PC-9 (cell line): ENCODE data around the gene RBM19. TPM values are rescaled to one million over a fixed set of nuclear protein-coding genes. Genes with fewer than 3 reads are reported as not detected.

ENCODE experiments used
- BruUV-seq: library from RNA; stranded (reverse); fragments of 400-500 nt; replicated peaks from 2 replicates; lab custom pipeline; 2021; lab: Mats Ljungman, UMichigan
- CTCF ChIA-PET: fragments of 300-600 bp; sonication (Branson Sonifier 250); formaldehyde crosslinking; loops from one replicate; lab custom pipeline; 2022; ENCODE audit warnings: antibody characterized with exemption; lab: Charles Lee
- POLR2A ChIA-PET: fragments of 300-600 bp; sonication (Branson Sonifier 250); formaldehyde crosslinking; loops from one replicate; lab custom pipeline; 2022; ENCODE audit warnings: antibody characterized with exemption; ENCODE audit not compliant: unreplicated experiment; lab: Charles Lee
- DNase-seq, 2 experiments: peaks; one replicate each; pipeline versions ENCODE4 v3.0.0 to v3.0.0-alpha.2; 2015 to 2022; ENCODE audit warnings: mixed read lengths in 1 of 2
- H2AFZ ChIP-seq: fragments of 200-600 bp; sonication (generic); 2 replicates; pipeline ENCODE4 v1.8.1; 2017; ENCODE audit warnings: antibody characterized with exemption
- H3F3A ChIP-seq: fragments of 200-600 bp; sonication (generic); 2 replicates; pipeline ENCODE4 v1.8.1; 2017; ENCODE audit warnings: antibody characterized with exemption, mild to moderate bottlenecking, low read depth; ENCODE audit not compliant: insufficient read depth
- H3K27ac ChIP-seq: fragments of 200-600 bp; sonication (generic); 2 replicates; pipeline ENCODE4 v1.6.1; 2016; ENCODE audit warnings: mixed run types
- H3K27me3 ChIP-seq: fragments of 200-600 bp; sonication (generic); 2 replicates; pipeline ENCODE4 v1.6.1; 2016; ENCODE audit warnings: low read depth, mixed run types; ENCODE audit not compliant: insufficient read depth
- H3K36me3 ChIP-seq: fragments of 200-600 bp; sonication (generic); 2 replicates; pipeline ENCODE4 v1.6.1; 2016; ENCODE audit warnings: low read depth, mixed run types
- H3K4me1 ChIP-seq: fragments of 200-600 bp; sonication (generic); replicated peaks from 2 replicates; pipeline ENCODE4 v1.6.1; 2016; ENCODE audit warnings: mixed run types; ENCODE audit not compliant: insufficient read depth
- H3K4me2 ChIP-seq: fragments of 200-600 bp; sonication (generic); 2 replicates; pipeline ENCODE4 v1.6.1; 2017; ENCODE audit warnings: mixed run types
- H3K4me3 ChIP-seq: fragments of 200-600 bp; sonication (generic); 2 replicates; pipeline ENCODE4 v1.6.1; 2016; ENCODE audit warnings: mixed run types
- H3K79me2 ChIP-seq: fragments of 200-600 bp; sonication (generic); 2 replicates; pipeline ENCODE4 v1.6.1; 2017; ENCODE audit warnings: low read depth, mixed run types
- H3K9me2 ChIP-seq: fragments of 200-600 bp; sonication (generic); 2 replicates; pipeline ENCODE4 v1.8.1; 2017; ENCODE audit warnings: mild to moderate bottlenecking; ENCODE audit not compliant: insufficient read depth
- H3K9me3 ChIP-seq: fragments of 200-600 bp; sonication (generic); 2 replicates; pipeline ENCODE4 v1.8.1; 2016; ENCODE audit warnings: low read depth; ENCODE audit not compliant: insufficient read depth
- H4K20me1 ChIP-seq: fragments of 200-600 bp; sonication (generic); 2 replicates; pipeline ENCODE4 v1.8.1; 2017; ENCODE audit not compliant: insufficient read depth
- EZH2 ChIP-seq: fragments of 200-600 bp; sonication (generic); IDR thresholded peaks from 2 replicates; pipeline ENCODE4 v1.8.0; 2017; ENCODE audit warnings: antibody characterized with exemption, low read depth
- intact Hi-C: fragments of 100-400 bp; cut with micrococcal nuclease; formaldehyde crosslinking; loops from one replicate; pipeline ENCODE4 v1.10.0; 2022; ENCODE audit not compliant: unreplicated experiment
- total RNA-seq: library from RNA; stranded (reverse); gene quantifications from 2 replicates; pipeline ENCODE4 v1.2.3, GENCODE V29; 2021
- TF ChIP-seq, protein P1 (sequence below): fragments of 200-600 bp; sonication (generic); conservative IDR thresholded peaks from 2 replicates; pipeline ENCODE4 v1.6.1; 2017; ENCODE audit warnings: mixed run types, antibody characterized with exemption, mild to moderate bottlenecking, moderate library complexity

RBM19 gene
- total RNA-seq, 1 experiment from 2014 or later: 23.8 TPM

DNA sequence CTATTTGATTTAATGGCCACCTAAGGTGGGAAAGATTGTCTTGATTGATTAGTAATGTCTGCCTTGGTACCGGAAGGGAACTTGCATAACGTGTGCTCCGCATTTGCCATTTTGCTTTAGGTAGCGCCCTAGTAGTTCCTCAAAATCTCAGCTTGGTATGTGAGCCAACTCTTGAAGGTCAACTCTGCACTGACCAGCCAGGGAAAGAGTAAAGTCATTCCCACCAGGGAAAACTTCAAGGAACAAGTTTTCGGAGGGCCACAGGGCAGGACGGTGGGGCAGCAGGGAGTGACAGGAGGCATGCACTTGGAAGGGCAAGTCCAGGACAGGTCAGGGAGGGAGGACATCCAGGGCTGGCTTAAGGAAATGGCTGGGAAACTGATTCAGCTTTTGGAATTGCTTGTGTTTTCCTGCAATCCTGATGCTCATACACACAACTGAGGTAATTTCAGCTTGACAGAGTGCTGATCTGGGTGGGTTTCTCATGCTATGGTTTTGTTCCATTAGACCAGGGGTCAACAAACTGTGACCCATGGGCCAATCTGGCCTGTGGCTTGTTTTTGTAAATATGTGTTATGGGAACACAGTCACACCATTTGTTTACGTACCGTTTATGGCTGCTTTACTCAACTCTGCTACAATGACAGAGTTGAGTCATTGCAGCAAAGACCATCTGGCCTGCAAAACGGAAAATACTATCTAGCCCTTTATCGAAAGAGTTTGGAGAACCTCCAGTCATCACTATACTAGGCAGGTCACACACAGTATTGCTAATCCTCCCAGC lies 184.5 kb downstream of the RBM19 start:
- no peaks in the 10 kb centered on the region for H3K36me3 ChIP-seq
- no peaks in the 10 kb centered on the region for H3K9me3 ChIP-seq
- no peak for DNase-seq
- H3K4me2 ChIP-seq: no peak overlapping the region
- H2AFZ ChIP-seq: no peak overlapping the region
- intact Hi-C loops: no loop called here
- H3K4me3 ChIP-seq: no peak overlapping the region
- no peaks in the 10 kb centered on the region for H3K27me3 ChIP-seq
- ChIA-PET CTCF (interaction anchor here (0.6 to 0.9 kb wide), 4 partner anchors 81 to 1994 kb away, joined by 4 to 7 read pairs (median 4); no protein-coding TSS in a partner anchor), POLR2A (no interaction called here)
- BruUV-seq: no TSS peak
- H3K79me2 ChIP-seq: no peaks in the 10 kb centered on the region
- no peak overlapping the region for H3K27ac ChIP-seq
- peaks cover 5% of the 10 kb centered on the region; the same call in 1 of the 2 replicates for H3K4me1 ChIP-seq
- no peaks in the 10 kb centered on the region for H4K20me1 ChIP-seq
- H3K9me2 ChIP-seq: no peaks in the 10 kb centered on the region
- peaks cover 9% of the 10 kb centered on the region; the same call in 1 of the 2 replicates for H3F3A ChIP-seq
- TF ChIP-seq, protein P1, sequence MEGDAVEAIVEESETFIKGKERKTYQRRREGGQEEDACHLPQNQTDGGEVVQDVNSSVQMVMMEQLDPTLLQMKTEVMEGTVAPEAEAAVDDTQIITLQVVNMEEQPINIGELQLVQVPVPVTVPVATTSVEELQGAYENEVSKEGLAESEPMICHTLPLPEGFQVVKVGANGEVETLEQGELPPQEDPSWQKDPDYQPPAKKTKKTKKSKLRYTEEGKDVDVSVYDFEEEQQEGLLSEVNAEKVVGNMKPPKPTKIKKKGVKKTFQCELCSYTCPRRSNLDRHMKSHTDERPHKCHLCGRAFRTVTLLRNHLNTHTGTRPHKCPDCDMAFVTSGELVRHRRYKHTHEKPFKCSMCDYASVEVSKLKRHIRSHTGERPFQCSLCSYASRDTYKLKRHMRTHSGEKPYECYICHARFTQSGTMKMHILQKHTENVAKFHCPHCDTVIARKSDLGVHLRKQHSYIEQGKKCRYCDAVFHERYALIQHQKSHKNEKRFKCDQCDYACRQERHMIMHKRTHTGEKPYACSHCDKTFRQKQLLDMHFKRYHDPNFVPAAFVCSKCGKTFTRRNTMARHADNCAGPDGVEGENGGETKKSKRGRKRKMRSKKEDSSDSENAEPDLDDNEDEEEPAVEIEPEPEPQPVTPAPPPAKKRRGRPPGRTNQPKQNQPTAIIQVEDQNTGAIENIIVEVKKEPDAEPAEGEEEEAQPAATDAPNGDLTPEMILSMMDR: no peak
- TF ChIP-seq EZH2: no peak

DNA sequence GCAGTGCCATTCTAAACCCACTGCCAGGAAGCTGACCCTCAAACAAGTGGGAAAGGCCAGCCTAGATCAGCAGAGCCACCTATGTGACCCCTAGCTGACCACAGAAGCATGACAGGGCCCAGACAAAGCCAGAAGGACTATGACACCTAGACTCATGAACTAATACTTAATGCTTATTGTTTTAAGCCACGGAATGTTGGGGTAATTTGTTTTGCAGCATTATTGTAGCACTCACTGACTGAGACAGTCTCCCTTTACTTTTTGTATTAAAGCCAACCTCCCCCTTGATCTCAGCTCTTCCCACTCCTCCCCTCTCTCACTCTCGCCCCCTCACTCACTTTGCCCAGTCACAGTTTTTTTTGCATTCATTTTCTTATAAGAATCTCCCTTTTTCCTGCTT lies 186.4 kb downstream of the RBM19 start:
- Histone ChIP-seq H3K9me3 (no peaks in the 10 kb centered on the region), H4K20me1 (no peaks in the 10 kb centered on the region), H3K4me2 (no peak overlapping the region), H3K4me3 (no peak overlapping the region), H3K9me2 (no peaks in the 10 kb centered on the region), H3K36me3 (no peaks in the 10 kb centered on the region), H3K79me2 (no peaks in the 10 kb centered on the region), H3K4me1 (no peaks in the 10 kb centered on the region), H3K27ac (no peak overlapping the region), H3K27me3 (peaks cover 10% of the 10 kb centered on the region; the same call in 1 of the 2 replicates), H3F3A (no peaks in the 10 kb centered on the region), H2AFZ (no peak overlapping the region)
- CTCF ChIA-PET: no interaction called here
- POLR2A ChIA-PET: no interaction called here
- no peak for DNase-seq
- intact Hi-C loops: no loop called here
- BruUV-seq: no TSS peak
- TF ChIP-seq, protein P1: no peak
- no peak for TF ChIP-seq EZH2

DNA sequence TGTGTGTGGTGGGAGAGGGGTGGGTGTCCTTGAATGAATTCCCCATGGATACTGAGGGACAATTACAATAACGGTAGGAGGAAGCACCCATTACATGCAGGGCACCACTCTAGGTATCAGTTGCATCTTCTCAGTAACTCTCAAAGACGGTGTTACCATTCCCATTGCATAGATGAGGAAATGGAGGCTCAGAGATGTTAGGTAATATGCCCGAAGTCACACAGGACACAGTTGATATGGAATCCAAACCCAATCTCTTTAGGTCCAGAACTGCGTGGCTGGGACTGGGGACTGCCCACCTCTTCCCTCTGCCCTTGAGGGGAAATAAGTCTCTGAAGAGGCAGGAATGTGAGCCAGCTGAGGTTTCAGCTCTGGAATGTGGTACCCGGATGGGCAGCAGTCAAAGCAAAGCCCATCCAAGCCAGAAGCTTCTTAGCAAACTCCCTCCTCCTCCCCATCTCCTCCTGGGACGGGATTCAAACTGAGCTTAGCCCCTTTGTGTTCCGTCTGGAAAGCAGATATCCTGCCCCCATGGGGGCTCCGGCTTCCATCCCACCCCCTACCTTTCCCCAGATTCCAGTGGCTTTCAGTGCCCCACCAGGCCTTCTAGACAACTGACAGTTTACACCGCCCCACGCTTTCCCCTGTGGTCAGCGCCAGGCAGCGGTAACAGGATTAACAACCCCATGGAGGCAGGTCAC lies 187.5 kb downstream of the RBM19 start:
- Histone ChIP-seq H3K9me2 (no peaks in the 10 kb centered on the region), H4K20me1 (no peaks in the 10 kb centered on the region), H3K79me2 (no peaks in the 10 kb centered on the region), H3K4me3 (no peak overlapping the region), H3K4me1 (no peaks in the 10 kb centered on the region), H3K27me3 (peaks cover 10% of the 10 kb centered on the region; the same call in 1 of the 2 replicates), H3K36me3 (no peaks in the 10 kb centered on the region), H2AFZ (no peak overlapping the region), H3K4me2 (no peak overlapping the region), H3K9me3 (no peaks in the 10 kb centered on the region), H3F3A (no peaks in the 10 kb centered on the region), H3K27ac (no peak overlapping the region)
- BruUV-seq: no TSS peak
- no peak for DNase-seq
- intact Hi-C loops: no loop called here
- TF ChIP-seq EZH2: no peak
- TF ChIP-seq, protein P1: no peak
- ChIA-PET POLR2A (no interaction called here), CTCF (no interaction called here)
